NCI-H187 (cell line): Measurements from ENCODE around the gene SUGP1.
"Not testable (repeated sequence)": the region's sequence is repeated elsewhere in the genome, so short reads cannot be mapped to it uniquely, and the experiment has no call there.

Experiments
- DNase-seq, 2 experiments: peaks; one replicate each; lab custom pipeline; 2025; lab: John Stamatoyannopoulos, UW

SUGP1 gene, protein sequence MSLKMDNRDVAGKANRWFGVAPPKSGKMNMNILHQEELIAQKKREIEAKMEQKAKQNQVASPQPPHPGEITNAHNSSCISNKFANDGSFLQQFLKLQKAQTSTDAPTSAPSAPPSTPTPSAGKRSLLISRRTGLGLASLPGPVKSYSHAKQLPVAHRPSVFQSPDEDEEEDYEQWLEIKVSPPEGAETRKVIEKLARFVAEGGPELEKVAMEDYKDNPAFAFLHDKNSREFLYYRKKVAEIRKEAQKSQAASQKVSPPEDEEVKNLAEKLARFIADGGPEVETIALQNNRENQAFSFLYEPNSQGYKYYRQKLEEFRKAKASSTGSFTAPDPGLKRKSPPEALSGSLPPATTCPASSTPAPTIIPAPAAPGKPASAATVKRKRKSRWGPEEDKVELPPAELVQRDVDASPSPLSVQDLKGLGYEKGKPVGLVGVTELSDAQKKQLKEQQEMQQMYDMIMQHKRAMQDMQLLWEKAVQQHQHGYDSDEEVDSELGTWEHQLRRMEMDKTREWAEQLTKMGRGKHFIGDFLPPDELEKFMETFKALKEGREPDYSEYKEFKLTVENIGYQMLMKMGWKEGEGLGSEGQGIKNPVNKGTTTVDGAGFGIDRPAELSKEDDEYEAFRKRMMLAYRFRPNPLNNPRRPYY

DNA sequence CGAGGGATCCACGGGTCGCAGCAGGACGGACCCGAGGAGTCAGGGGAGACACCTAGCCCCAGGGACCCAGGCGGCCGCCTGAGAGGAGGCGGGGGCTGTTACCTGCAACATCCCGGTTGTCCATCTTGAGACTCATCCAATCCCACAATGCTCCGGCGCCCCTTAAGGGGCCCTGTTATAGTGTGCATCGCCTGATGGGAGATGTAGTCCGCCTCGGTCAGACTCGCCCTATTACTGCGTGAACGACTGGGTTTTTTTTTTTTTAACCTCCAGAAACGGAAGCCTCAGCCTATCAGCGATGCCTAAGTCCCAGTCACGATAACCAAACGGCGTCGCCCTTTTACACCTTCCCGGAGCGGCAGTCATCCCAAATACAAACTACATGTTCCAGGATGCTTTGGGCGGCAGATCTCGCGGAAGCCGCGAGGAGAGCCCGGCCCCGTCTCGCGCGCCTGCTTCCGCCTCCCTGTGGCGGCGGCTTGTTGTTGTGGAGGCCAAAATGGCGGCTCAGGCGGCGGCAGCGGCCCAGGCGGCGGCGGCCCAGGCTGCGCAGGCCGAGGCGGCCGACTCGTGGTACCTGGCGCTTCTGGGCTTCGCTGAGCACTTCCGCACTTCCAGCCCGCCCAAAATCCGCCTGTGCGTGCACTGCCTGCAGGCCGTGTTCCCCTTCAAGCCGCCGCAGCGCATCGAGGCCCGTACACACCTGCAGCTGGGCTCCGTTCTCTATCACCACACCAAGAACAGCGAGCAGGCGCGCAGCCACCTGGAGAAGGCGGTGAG lies at the start of gene SUGP1, which contains the start of gene MAU2:
Gene SUGP1, minus strand, starts transcription at position 149 of the 780 bp plus-strand sequence. Its CDS starts 13 bp downstream, at position 136.
Gene MAU2, plus strand, starts transcription at position 469 of the 780 bp plus-strand sequence. Its CDS starts 31 bp downstream, at position 500.
- DNase-seq, result peak; percentile 53 to 58

DNA sequence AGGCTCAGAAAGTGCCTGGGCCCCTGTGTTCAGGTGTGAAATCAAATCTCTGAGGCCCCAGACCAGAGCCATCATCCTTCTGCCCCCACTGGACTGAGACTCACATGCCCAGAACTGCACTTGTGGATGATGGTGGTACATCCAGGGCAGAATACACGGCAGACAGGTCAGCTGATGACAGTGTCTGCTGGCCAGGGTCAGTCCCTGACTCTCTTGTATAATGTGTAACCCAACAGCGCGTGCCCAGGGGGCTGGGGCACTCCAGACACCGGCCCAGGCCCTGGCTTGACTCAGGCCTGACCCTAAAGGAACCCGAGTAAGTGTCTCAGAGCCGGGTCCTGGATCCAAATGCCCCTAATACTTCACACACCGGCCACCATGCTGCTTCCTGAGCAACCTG lies 47.8 kb upstream of the SUGP1 start:
- no peak for DNase-seq

DNA sequence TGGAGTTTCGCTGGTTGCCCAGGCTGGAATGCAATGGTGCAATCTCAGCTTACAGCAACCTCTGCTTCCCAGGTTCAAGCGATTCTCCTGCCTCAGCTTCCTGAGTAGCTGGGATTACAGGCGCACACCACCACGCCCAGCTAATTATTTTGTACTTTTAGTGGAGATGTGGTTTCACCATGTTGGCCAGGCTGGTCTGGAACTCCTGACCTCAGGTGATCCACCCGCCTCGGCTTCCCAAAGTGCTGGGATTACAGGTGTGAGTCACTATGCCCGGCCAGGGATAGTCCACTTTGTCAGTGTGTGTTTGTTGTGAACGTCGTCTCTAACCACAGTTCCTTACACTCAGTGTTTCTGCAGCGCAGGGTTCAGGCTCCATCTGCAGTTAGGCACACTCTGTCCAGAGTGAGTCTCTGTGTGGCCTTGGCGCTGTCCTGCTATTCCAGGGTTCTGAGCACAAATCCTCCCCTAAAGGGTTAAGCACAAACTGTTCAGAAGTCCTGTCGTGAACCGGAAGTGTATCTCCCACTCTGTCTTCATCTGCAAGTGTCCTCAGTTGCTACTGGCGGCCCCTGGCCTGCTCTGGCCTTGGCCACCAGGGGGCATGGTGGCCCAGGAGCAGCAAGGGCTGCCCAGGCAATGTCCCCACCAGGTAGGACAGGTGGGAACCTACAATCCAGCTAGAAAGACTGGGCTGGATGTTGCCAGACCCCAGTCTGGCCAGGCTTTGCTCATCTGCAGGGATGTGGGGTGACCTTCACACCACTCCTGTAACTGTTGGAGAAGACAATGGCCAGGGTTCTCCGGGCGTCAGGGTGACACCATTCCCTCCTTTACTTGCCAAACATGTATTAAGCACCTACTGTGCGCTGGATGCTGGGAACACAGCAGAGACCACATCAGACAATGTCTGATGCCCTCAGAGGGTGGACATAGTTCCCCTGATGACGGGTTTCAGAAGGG lies 46.4 kb upstream of the SUGP1 start:
- DNase-seq, result peak in 1 of 2 experiments; percentile 40

DNA sequence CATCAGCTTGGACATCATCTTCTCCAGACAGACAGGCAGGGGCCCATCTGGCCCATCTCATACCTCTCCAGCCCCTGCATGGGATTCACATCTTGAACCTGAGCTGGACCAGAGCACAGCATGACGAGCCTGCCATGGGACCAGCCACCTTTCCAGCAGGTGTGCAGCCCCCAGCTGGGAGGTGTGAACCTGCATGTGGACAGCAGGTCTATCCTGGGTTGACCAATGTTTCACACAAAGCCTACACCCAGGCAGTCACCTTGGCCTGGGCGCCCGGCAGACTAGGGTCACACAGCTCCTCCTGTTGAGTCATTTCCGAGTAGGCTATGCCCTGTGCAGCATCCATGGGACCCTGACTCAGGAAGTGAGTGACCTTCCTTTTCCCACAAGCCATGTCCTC lies 41.8 kb upstream of the SUGP1 start:
- no peak for DNase-seq

DNA sequence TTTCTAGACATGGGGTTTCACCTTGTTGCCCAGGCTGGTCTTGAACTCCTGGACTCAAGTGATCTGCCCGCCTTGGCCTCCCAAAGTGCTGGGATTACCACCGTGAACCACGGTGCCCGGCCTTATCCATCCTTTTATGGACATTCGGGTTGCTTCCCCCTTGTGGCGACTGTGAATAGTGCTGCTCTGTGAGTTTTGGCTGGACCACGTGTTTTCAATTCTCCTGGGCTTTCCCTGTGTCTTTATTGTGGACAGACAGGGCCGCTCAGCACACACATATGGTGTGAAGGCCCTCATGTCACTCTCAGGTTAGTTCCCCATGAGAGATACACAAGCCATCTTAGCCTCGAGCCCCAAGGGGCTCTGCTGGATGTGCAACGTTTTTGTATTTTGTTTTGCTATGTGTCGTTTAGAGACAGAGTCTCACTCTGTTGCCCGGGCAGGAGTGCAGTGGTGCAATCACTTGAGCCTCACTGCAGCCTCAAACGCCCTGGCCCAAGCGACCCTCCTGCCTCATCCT lies 40.8 kb upstream of the SUGP1 start:
- DNase-seq, result peak in 1 of 2 experiments; percentile 29

DNA sequence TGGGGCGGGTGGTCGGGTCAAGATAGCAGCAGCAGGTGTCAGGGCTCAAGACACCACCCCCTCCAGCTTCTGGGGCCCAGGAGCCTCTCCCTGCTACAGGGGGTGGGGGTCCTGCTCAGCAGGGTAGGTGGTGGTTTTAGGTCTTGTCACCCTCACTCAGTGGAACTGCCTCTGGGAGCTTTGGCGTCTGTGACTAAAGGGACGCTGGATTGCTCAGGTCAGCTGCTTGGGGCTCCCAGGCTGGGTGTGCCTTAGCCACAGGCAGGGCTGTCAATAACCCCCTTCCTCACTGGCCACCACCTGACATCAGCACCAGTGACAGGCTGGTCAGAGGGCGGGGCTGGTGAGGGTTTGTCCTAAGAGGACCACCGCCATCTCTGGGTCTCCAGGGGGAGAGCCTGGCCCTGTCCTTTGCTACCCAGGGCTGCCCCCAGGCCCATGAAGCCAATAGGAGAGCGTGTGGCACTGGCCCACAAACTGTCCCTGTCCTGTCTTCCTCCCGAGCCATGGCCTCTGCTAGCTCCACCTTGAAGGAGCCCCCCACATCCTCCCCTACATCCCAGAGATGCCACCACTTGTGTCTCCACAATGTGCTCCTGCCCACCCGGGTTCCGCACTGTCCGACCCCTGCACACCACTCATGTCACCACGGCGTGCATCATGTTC lies 36.7 kb upstream of the SUGP1 start:
- DNase-seq, result no peak

DNA sequence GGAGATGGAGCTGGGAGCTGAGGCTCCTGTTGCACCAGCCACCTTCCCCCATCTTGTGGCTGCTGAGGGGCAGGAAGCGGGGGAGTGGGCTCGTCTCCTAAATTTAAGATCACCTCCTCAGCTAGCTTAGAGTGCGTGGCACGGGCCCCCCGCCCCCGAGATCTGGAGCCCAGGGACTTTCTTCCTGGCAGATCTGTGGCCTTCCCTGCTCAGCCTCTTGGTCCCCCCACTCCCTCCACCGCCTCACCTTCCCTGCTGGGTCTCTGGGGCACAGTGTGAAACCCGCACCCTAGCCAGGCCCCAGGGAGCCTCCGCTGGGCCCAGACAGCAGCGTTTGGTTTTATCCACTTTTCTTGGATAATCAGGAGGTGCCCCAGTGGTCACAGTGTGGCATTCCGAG lies 36.2 kb upstream of the SUGP1 start:
- DNase-seq, result no peak

DNA sequence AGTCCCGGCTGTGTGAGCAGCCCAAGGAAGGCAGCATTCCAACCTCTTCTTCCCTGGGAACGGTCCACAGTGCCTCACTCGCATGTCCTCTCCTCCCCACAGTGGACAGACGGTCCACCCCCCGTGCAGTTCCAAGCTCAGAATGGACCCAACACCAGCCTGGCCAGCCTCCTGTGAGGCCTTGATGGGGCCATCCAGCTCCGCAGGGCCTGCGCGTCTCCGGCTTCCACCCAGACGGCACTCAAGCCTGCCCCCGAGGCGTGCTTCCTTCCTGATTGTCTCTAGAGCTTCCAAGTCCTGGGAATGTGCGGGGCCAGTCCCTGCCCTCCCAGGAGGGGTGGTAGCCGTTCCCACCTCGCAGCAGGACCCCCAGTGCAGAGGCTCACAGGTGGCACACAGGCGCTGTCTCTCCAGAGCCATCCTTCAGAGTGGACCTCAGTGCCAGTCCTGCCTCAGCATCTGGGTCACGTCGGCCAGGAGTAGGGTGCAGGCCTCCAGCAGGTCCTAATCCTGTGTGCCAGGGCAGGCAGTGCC lies 35.4 kb upstream of the SUGP1 start:
- no peak for DNase-seq

DNA sequence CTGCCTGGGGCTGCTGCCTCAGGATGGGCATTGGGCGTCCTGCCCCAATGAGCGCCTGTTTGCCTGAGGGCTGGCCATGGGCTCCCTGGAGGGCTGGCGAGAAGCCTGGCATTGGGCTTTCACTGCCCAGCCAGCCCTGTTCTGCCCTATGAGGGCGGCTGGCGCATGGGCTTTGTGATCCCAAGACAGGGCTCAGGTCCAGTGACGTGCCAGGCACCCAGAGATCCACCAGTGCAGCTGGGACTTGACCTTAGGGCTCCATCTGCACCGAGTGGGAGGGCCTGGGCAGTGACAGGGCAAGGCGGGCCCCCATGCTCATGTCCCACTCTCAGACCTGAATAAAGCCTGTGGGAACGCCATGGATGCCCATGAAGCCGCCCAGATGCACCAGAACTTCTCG lies 34.6 kb upstream of the SUGP1 start:
- DNase-seq, result no peak

DNA sequence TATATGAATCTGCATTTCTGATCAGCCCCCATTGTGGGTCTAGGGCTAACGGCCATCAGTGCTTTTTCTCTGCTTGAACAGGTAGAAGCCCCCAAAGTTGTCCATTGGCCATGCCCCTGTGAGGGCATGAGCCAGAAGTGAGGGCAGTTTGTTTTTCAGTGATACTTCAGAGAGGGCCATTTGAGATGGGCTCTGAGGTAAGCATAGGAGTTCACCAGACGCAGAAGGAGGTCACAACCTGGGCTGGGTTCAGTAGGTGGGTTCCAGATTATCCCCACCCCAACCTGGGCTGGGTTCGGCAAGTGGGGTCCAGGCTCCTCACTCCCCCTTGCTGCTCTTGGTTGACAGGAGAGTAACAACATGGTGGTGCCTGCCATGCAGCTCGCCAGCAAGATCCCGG lies 33.7 kb upstream of the SUGP1 start:
- no peak for DNase-seq

DNA sequence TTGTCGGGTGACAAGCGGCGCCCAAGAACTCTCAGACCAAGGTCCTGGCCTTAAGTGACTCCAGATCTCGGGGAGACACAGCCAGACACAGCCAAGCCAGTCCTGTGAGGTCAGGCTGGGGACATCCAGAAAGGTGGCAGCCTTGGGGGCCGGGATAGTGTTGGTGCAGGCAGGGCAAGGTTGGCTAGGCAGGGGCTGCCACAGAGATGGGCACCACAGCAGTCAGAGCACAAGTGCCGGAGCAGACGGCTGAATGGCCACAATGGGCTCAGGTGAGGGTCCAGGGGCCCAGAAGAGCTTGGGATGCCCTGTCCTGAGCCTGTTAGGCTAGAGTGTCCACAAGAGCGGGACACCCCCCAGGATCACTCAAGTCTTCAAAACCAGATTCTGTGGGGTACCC lies 32.5 kb upstream of the SUGP1 start:
- DNase-seq, result no peak

DNA sequence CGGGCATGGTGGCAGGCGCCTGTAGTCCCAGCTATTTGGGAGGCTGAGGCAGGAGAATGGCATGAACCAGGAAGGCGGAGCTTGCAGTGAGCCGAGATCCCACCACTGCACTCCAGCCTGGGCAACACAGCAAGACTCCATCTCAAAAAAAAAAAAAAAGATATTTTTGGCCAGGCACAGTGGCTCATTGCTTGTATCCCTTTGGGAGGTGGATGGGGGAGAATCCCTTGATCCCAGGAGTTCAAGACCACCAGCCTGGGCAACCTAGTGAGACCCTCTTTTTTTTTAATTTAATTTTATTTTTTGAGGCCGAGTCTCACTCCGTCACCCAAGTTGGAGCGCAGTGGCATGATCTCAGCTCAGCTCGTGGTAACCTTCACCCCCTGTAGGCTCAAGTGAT lies 30.4 kb upstream of the SUGP1 start:
- DNase-seq, result not testable (repeated sequence)

DNA sequence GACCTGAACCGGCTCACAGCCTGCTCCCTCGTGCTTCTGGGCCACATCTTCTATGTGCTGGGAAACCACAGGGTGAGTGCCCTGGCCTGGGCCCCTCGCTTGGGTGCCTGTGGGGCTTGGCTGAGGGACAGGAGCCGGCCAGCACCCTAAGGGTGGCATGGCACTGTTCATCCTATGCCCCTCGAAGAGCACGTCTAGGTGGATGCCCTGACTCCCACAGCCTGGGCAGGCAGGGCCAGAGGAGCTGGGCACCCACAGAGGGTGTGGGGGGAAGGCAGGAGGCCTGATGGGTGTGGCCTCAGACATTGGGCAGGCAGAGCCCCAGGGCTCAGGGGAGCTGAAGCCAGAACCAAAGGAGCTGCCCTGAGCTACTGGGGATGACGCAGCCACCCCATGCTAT lies 29.1 kb upstream of the SUGP1 start:
- no peak for DNase-seq

DNA sequence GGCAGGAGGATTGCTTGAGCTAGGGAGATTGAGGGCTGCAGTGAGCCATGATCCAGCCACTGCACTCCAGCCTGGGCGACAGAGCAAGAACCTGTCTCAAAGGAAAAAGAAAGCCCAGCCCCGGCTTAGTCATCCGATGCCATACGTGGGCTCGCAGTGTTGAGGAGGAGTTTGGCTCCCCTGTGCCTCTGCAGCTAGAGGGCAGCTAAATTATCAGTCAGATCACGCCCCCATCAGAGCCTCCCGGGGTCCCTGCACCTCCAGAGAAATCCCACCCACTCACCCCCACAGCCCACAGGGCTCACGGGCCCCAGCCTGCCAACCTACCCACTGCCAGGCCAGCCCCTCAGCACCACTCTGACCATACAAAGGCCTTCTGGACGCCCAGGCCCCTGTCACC lies 28.0 kb upstream of the SUGP1 start:
- DNase-seq, result no peak

DNA sequence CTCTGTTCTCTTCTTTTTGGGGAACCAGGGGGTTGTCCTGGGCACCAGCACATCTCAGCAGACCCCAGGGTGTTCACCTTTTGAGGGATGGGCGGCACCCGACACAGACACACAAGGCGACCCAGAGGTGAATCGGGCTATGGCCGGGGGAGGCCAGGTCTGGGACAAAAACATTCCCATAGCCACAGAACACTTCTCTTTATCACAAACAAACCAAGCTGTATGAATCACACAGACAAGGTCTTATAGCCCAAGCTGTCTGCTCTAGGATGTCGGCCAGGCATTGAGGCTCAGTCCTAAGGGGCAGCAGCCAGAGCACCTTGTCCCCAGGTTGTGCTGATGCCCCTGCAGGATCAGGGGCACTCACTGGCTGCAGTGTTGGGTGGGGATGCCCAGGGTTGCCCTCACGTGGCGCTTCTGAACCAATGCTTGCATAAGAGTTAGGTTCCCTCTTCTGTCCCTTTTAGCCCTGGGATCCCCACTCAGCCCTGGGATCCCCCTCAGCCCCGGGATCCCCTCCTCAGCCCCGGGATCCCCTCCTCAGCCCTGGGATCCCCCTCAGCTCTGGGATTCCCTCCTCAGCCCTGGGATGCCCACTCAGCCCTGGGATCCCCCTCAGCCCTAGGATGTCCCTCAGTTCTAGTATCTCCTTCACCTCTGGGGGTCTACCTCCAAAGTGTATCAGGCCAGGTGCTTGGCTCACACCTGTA lies 27.2 kb upstream of the SUGP1 start:
- no peak for DNase-seq

DNA sequence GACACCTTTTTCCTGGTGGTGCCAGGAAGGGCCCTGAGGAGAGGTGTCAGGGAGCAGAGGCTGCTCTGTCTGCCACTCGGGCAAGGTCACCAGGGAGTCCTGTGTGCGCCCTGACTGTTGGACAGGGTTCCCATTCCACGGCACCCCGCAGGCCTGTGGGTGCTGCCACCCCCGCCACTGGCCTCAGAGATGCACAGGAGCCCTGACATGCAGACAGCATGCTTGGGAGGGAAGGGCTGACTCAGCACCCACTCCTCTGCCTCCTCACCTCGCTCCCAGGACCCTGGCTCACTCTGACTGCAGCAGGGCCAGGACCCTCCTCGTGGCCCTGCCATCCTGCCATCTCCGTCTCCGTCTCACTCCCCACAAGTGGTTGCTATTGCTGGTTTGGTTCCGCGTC lies 25.7 kb upstream of the SUGP1 start:
- no peak for DNase-seq

DNA sequence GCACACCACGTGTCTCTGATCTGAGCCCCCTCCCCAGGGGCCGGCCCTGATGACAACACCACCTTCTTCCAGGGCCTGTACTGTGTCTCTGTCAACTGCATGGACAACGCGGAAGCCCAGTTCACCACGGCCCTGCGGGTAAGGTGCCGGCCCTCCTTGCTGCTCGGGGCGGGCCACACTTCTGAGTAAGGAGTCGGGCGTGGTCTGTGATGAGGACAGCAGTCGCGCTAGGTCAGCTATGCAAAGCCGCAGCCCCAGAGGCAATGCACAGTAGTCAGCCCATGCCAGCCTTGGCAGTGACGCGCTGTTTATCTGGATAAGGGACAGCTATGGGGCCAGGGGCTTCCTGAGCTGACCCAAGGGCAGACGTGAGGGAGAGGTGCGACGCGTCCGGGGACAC lies 24.9 kb upstream of the SUGP1 start:
- no peak for DNase-seq

DNA sequence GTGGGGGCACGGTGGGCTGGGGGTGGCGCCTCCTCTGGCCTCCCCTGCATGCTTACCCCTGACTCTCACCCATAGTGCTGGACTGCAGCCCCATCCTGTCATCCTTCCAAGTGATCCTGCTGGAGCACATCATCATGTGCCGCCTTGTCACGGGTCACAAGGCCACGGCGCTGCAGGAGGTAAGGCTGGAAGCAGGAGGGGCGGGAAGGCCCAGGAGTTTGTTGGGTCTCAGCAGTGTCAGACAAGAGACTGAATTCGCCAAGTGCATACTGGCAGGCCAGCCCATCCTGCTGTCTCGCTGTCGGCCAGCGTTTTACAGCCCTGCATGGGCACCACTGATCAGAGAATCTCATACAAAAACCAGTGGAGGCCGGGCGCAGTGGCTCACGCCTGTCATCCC lies 23.5 kb upstream of the SUGP1 start:
- DNase-seq, result no peak

DNA sequence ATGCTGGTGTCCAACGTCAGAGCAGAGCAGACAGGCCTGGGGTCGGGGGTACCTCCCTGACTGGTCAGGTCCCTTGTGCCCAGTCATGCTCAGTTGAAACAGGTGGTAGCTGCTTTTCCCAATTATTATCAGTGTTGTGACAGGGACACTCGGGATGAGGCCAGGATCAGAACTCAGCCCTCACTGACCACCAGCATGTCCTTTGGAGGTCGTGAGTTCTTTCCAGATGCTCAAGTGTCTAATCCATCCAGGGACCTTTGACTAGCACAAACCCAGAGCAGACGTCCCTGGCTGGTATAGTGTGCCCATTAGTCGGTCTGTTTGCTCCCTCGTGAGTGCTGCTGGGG lies 22.7 kb upstream of the SUGP1 start:
- DNase-seq, result no peak
